Kidney tubule cell (primary cell): Measurements from ENCODE around the gene TNFAIP1.

Source experiments
- DNase-seq: peaks from one replicate; pipeline ENCODE4 v3.0.0-alpha.2; 2018; ENCODE audit warnings: low spot score

TNFAIP1 gene

DNA sequence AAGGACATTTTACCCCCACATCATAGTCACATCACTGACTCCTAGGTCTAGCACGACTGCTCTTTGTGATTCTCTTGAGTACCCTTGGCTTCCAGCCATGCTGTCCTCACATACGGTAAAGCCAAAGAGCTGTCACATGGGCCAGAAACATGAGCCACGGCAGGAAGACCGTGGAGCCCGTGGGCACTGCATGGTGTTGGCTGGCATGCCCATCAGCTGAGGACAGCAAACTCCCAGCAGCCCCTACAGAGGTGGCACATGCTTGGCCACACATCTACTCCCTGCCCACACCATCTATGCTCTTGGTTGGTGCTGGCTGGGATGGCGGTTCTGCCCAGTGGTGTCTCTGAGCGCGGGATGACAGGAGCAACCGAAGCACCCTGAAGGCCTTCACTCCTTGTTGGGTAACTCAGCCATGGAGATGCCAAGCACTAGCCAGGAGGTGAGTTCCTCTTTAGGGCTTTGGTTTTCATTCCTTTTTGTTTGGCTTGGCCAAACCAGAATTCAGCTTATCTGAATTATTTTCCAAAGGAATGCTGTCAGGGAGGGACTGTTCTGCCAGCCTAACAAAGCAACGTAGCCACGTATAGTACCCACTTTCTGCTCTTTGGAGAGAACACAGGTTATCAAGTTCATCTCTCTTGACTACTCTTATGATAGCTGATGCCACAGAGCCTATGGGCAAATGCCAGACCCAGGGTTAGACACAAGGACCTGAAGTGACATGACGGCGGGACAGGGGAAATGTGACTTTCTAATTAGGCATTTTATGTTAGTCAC is 10.0 kb downstream of the TNFAIP1 start:
- DNase-seq: peak; percentile 66

- no peak for DNase-seq
Observed at GRCh38 chr17:28346199-28346580, 10.6 kb downstream of the TNFAIP1 start.

DNA sequence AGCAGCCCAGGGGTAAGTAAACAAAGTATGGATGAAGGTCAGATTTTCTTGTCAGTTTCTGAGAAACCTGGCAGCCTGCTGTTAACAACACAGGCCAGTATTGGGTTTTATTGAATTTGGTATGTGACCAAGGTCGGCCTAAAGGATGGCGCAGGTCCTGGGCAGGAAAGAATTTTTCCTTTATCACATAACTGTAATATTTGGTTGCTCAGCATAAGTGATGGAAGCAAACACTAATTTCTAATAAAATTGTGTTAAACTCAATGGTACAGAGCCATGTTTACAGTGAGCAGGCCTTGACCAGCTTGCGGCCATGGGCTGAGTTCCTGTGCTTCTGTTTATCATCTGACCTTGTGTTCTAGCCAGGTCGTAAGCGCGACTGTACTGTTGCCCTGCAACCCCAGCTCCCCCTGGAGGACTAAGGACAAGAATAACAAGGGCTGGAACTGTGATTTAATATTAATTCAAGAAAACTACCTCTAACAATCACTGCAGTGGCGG is 11.2 kb downstream of the TNFAIP1 start:
- no peak for DNase-seq

GRCh38 chr17:28347261-28347891 is 11.8 kb downstream of the TNFAIP1 start:
- DNase-seq: peak; percentile 96

DNA sequence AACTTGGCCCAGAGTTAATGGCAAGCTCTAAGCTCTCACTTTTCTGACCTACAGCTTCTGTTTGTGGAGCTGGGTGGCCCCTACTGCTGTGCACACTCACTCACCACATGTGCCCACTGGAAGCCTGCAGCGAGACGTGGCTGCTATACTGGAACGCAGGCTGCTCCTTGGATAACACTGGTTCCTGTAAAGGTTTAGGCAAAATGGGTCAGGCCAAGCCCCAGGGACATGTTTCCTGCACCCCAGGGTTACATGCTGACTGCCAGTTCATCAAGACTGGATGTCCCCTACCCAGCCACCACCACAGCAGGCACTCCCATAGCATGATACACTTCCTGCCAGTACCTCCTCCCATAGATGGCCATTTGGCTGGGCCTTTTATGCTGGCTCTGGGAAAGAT is 13.4 kb downstream of the TNFAIP1 start:
- no peak for DNase-seq

DNA sequence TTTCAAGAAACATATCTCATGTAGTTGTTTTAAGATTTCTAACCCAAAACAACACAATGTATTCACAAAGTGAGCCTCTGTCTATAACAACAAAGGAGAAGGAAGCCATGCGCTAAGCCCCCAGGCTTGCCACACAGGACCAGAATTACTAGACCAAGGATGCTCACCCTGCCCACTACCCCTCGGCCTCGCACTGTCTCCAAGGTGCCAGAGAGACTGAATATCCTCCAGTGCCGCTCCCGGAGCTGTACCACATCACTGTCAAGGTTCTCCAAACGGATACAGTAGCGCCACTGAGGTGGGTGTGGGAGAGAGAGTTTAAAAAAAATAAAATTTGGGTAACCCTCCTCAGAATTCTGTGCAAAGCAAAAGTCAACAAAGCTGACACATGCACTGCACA is 14.7 kb downstream of the TNFAIP1 start:
- no peak for DNase-seq

- DNase-seq: peak; percentile 95
Observed at GRCh38 chr17:28357061-28357900, 21.7 kb downstream of the TNFAIP1 start, which contains the start of gene POLDIP2. TSS of gene POLDIP2 (minus strand) at chr17:28357527. CDS start at chr17:28357448, 79 bp downstream.

DNA sequence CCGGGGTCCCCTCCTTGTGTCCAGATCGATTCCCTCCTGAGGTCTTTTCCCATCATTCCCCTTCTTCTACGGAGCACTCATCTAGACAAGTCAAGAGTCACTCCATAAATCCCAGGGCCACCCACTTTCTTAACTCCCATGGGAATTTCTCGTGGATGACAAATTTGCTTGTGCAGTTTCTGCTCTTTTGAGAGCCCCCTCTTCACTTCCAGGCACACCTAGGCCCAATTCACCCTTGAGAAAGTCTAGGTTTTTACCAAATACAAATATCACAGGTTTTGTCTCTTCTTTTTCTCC is 22.3 kb downstream of the TNFAIP1 start:
- no peak for DNase-seq

GRCh38 chr17:28363186-28363585 is 27.6 kb downstream of the TNFAIP1 start:
- DNase-seq: no peak

GRCh38 chr17:28363776-28364650 is 28.5 kb downstream of the TNFAIP1 start:
- no peak for DNase-seq

- no peak for DNase-seq
Observed at GRCh38 chr17:28364665-28365363, 29.3 kb downstream of the TNFAIP1 start, which contains the start of gene SEBOX. TSS of gene SEBOX (minus strand) at chr17:28365199. CDS start at chr17:28365151, 48 bp downstream.

- no peak for DNase-seq
Observed at GRCh38 chr17:28365487-28365886, 29.9 kb downstream of the TNFAIP1 start.

- DNase-seq: no peak
Observed at GRCh38 chr17:28366605-28367004, 31.0 kb downstream of the TNFAIP1 start.

DNA sequence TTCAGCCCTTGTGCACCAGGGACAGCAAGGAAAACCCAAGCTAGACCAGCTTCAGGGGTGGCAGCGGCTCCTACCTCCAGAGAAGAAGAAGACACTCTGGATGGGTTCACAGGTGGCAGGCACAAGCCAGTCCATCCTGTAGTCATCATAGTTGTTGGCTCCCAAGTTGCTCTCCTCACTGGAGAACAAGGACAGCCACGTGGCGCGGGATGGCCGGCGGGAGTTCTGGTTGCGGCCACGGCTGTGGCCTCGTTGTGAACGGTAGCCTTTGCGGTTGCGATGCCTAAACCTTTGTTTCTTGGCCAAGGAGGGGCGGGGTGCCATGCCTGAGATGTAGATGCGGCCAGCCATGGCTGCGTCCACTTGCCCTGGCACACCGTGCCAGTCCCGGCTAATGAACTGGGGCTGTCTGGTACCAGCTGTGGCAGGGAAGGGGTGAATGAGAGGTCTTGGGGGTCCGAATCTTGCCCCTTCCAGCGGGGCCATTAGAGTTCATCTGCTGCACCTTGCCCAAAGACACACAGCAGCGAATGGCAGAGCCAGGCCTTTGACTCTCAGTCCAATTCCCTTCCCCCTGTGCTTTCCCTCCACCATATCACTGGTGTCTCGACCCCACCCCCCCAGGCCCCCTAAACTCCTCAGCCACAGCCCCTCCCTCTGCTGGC is 32.2 kb downstream of the TNFAIP1 start:
- no peak for DNase-seq

DNA sequence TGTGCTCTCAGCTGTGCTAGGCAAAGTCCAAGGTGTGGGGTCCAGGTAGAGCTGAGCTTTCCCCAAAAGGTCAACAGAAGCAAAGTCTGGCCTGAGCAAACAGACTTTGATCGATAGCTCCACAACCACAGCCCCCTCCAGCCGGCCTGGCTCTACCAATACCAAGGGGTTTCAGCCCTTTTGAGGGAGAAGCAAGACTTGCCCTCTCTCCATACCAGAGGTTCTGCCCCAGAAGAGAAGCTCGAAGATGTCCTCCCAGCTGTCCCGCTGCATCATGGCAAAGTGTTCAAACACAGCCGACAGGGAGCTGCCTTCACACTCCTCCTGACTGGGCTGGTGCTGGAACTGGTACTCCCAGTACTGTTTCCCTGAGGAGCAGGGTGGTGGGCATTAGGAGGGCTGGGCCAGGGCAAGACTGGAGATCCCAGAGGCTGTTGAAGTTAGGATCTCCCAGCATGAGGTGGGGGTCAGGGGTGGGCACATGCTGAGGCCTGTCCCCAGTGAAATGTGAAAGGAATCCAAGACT is 32.8 kb downstream of the TNFAIP1 start:
- DNase-seq: no peak

DNA sequence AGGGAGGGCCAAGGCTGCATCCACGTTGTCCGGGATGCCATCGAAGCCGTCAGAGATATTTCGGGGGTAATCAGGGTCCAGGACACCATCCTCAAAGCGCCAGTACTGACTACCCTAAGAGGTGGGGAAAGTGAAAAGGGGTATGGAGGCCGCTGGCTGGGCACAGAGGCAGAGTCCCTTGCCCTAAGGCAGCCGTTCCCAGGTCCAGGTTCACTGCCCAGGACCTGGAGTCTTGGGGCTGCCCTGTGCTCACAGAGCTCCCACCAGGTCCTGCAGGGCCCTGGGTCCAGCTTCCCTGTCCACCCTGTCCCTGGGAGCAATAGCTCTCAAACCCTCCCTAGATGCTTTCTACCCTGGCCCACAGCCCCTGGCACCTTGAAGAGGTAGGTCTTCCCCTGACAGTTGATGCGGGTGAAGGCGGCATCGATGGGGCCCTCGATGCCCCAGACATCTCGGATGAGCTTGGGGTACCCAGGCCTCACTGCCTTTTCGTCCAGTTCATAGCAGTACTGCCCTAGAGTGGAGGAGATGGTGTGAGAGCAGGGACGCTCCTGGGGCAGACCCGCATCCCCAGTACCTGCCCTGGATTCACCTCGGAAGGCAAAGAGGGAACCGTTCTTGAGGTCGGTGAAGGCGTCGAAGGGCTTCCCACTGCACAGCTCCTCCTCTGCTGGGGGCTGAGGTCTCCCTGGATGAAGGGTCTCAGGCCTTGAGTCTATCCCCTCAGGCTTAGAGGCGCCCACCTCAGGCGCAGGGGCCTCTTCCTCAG is 33.5 kb downstream of the TNFAIP1 start:
- no peak for DNase-seq

DNA sequence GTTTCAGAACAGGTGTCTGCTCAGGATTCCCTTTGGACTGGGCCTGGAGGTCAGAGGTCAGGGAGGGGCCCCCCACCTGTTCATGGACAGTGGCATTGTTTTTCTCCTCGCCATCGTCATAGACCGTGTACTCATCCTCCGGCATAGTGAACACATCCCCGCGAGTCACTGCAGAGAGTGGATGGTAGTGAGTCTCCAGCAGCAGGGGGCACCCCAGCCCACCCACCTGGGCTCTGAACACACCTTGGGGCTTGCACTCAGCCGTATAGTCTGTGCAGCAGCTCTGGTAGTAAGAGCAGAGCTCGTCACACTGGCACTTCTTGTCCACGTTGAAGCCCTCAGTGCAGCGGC is 34.1 kb downstream of the TNFAIP1 start:
- DNase-seq: no peak

DNA sequence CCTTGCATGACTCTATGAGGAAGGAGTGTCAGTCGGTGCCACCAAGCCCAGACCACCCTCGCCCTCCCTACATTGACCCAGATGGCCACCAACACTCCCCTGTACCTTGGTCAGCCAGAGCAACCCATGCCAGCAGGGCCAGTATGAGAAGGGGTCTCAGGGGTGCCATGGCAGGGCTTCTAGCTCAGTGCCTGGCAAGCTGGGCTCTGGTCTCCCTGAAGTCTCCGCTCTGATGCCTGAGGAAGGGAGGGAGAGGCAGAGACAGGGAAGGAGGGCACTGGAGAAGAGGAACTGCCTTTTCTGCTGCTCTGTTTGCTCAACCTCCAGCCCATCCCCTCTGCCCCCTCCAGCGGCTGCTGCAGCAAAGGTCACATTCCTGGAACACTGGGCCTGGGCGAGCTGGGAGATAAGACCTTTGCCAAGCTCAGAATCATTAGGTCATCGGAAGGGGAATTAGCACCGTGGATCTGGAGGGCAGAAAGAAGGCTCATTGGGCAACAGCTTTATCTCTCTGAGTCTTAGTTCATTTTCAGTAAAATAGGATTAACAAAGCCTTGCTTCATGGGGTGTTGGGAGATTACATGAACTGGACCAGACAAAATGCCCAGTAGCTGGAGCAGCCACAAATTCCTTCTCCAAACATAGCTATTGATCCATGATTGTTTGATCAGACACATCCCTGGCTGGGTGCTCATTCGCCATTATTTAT is 34.6 kb downstream of the TNFAIP1 start, which contains the start of gene VTN:
Gene VTN (minus strand): TSS at position 273 of the 709 bp plus-strand sequence. CDS start 104 bp downstream, at position 169.
- DNase-seq: peak; percentile 26

- DNase-seq: no peak
Observed at GRCh38 chr17:28370744-28371103, 35.2 kb downstream of the TNFAIP1 start.
